Measurements from ENCODE around the gene FBXO46. TPM values are rescaled to one million over a fixed set of nuclear protein-coding genes. Genes with fewer than 3 reads are reported as not detected.

The FBXO46 gene, protein sequence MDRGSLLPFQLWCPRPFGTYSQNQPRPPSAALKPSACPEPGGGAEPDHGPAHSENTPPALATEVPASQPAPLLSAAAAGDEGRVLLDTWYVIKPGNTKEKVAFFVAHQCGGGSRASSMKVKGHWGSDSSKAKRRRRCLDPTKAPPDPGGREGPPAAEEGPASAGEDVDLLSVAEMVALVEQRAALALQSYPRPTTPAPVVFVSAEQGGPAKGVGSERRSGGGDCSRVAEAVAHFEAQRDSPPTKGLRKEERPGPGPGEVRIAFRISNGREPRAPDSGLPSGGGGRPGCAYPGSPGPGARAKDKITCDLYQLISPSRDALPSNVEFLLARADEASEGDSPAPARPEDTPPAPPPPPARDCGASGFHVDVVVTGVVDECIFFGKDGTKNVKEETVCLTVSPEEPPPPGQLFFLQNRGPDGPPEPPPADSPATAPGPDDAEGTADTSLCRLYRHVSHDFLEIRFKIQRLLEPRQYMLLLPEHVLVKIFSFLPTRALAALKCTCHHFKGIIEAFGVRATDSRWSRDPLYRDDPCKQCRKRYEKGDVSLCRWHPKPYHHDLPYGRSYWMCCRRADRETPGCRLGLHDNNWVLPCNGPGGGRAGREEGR
- total RNA-seq, result 10 to 100 TPM in 1 of 2 donors, 1 to 10 TPM in 1; 9.6 to 10.8 TPM
- long read RNA-seq, result 0 reads

GRCh38 chr19:45730368-45731288 lies at the start of gene FBXO46:
Gene FBXO46 (minus strand): TSS chr19:45730896. CDS start chr19:45713495, 17,401 bp downstream.
- intact Hi-C loops (cut with DNase I), result no loop called here
- DNase-seq (peak; percentile 97), ATAC-seq (peak; percentile 99)

DNA sequence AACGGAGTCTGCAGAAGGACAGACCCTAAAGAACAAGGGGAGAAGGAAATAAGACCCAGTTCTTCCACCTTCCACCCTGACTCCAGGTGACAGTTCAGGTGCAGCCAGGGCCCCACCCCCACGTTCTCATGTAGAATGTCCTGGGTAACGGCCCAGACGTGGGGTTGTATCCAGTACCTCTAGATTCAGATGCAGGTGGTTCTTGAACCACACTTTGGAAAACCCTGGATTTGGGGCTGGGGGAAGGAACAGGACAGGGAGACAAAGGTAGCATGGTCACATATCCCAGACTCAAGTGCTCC lies 49.4 kb upstream of the FBXO46 start:
- intact Hi-C loops (cut with DNase I), result no loop called here
- no peak for ATAC-seq
- DNase-seq, result no peak

DNA sequence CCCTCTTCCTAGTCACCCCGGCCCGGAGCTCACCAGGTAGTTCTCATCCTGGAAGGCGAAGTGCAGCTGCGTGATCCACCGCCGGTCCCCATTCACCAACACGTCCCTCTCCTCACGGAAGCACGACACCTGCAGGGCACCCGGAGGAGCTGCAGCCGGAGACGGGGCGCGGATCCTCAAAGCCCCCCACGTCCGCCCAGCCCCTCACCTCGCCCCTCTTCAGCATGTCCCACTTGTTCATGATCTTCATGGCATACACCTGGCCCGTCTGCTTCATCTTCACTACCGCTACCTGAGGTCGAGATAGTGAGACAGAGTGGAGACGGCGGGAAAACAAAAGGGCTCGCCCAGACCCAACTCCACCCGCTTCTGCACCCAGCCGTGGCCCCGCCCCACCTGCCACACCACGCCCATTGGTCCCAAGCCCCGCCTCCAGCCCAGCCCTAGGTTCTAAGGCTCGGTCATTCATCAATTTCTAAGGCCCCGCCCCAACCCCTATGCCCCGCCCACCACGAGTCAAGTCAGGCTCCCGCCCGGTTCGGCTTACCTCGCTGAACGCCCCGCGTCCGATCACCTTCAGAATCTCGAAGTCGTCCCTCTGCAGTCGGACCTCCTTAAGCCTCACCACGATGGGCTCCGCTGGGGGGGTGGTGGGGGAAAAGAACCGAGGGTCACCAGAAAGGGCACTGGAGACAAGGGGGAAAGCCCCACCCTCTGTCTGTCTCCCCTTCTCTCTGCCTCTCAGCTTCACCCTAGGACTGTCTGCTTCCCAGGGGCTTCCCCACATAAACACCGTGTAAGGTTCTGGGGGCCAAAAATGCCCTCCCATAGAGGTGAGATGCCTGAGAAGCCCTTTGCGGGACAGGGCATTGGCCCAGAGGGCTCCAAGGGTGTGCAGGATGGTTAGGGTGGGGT lies 48.8 kb upstream of the FBXO46 start:
- DNase-seq (peak; percentile 85), ATAC-seq (peak; percentile 35 to 53)
- intact Hi-C loops (cut with DNase I), result no loop called here

DNA sequence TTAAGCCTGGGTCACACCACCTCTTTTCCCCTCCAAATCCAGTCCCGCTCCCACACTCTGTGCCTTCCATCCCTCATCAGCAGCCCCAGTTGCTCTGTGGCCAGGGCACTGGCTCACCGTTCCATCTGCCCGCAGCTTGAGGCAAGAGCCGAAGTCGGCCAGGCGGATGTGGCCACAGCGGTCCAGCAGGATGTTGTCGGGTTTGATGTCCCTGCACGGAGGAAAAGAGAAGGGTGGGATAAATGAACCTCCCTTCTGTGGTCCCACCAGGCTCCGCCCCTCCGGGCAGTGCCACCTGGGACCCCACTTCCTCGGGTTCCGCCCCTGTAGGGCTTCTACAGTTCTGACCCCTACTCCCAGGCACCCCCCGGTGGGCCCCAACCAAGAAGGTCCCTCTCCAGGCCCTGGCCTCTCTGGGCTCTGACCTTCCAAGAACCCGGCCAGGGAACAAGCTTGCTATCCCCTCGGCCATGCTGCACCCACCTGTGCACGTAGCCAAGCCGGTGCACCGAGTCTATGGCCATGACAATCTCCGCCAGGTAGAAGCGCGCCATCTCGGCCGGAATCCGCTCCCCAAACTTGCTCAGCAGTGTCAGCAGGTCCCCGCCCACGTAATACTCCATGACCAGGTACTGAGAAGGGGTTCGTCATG lies 47.4 kb upstream of the FBXO46 start:
- intact Hi-C loops (cut with DNase I), result no loop called here
- no peak for DNase-seq
- ATAC-seq, result no peak

DNA sequence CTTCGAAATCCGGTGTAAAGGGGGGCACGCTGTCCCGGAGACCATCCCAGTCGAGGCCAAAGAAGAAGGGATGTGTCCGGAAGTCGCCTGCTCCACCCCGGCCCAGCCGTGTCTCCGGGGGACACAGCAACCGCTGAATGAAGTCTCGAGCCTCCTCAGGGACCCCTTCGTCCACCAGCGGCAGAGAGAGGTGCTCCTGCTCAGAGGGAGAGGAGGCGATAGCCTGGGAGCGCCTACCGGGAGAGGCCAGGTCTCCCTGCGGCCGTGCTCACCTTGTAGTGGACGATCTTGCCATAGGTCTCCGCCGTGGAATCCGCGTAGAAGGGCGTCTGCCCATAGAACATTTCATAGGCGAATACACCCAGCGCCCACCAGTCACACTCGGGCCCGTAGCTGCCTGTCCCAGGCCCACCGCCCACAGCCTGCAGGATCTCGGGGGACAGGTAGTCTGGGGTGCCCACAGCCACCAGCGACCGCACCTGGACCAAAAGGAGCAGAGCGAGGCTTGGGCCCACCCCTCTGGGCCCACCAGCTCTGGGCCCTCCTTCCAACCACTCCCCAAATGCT lies 46.8 kb upstream of the FBXO46 start:
- DNase-seq, result no peak

DNA sequence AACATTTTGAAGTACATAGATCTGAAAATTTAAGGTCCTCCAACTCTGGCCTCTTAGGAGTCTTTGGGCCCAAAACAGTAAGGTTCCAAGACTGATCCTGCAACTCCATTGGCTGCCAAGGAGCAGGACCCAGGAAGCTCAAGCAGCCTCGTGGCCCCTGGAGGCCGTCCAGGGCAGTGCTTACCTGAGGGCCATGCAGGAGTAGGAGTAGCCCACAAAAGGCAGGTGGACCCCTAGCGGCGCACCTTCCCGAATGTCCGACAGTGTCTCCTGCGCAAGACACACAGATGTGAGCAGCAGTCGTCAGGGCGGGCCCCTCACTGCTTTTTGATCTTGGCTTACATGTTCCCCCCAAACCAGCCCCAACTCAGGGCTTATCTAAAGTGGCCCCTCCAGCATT lies 44.1 kb upstream of the FBXO46 start:
- ATAC-seq, result no peak
- intact Hi-C loops (cut with DNase I), result no loop called here
- no peak for DNase-seq

More for the DNA sequence above, 46.8 kb upstream of the FBXO46 start:
- intact Hi-C loops (cut with DNase I), result no loop called here
- ATAC-seq, result no peak

DNA sequence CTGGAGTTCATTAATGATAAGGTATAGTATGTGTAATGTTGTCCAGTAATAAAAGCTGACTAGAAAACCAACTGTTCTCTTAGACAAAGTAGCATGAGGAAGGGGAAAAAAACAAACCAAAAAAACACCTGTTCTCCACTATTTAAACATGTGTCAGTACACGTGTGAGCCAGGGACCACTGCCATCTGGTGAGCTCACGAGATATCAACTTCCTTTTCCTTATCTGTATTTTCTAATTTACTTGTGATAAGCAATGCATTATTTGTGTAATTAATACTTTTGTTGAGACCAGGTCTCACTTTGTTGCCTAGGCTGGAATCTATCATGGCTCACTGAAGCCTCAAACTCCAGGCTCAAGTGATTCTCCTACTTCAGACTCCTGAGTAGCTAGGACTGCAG lies 42.7 kb upstream of the FBXO46 start:
- ATAC-seq, result no peak
- no peak for DNase-seq
- intact Hi-C loops (cut with DNase I), result no loop called here

GRCh38 chr19:45772912-45773311 lies 42.2 kb upstream of the FBXO46 start:
- DNase-seq (no peak), ATAC-seq (no peak)
- intact Hi-C loops (cut with DNase I), result no loop called here

GRCh38 chr19:45772130-45772840 lies 41.6 kb upstream of the FBXO46 start:
- intact Hi-C loops (cut with DNase I), result no loop called here
- DNase-seq (no peak), ATAC-seq (no peak)

GRCh38 chr19:45771311-45771933 lies 40.7 kb upstream of the FBXO46 start:
- DNase-seq (peak; percentile 43), ATAC-seq (no peak)
- intact Hi-C loops (cut with DNase I), result no loop called here

GRCh38 chr19:45770192-45771101 lies 39.8 kb upstream of the FBXO46 start:
- intact Hi-C loops (cut with DNase I), result no loop called here
- peak; percentile 98 for DNase-seq
- peak; percentile 66 to 77 for ATAC-seq

- intact Hi-C loops (cut with DNase I), result loop anchor here (5.0 kb wide), 1 partner anchor 53 kb away; no protein-coding TSS in a partner anchor
- peak; percentile 66 for DNase-seq
Measured at GRCh38 chr19:45769821-45770191, 39.1 kb upstream of the FBXO46 start.

DNA sequence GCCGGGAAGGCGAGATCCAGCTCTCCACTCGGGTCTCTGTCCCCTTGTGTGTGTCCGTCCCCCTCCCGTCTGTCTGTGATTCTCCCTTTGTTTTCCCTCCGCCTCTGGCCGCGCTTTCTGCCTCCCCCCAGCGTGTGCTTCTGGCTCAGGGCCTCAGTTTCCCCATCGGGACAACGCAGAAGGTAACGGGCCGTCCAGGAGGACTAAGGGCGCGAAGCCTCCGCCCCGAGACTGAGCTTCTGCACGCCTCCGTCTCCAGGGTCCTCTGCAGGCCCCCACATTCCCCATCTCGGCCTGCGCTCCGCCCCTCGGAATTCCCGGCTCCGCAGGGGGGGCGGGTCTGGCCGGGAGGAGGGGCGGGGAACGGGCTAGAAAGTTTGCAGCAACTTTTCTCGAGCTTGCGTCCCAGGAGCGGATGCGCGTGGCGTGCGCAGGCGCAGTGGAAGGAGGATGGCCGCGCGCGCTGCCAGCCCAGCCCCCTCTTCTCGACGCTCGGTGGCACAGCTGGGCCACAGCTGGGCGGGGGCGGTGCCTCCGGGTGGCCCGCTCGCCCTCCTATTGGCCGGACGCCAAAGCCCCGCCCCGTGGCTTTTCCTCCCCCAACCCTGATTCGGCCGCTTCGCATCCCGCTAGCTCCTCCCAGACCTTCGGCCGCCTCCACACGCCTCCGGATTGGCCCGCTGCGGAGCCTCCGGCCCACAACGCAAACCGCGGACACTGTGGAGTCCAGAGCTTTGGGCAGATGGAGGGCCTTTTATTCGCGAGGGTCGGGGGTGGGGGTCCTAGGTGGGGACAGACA lies 38.5 kb upstream of the FBXO46 start, which contains the start of gene SIX5:
SIX5 (minus strand) TSS at position 269 of the 799 bp plus-strand sequence. CDS start 408 bp downstream, outside the sequence.
- intact Hi-C loops (cut with DNase I), result loop anchor here (5.0 kb wide), 1 partner anchor 52 kb away; no protein-coding TSS in a partner anchor
- ATAC-seq (peak; percentile 58 to 71), DNase-seq (peak; percentile 98)

More at GRCh38 chr19:45769821-45770191, 39.1 kb upstream of the FBXO46 start:
- peak in 1 of 2 donors; percentile 0 for ATAC-seq

GRCh38 chr19:45768655-45768983 lies 37.9 kb upstream of the FBXO46 start:
- ATAC-seq (no peak), DNase-seq (no peak)
- intact Hi-C loops (cut with DNase I), result loop anchor here (5.0 kb wide), 1 partner anchor 51 kb away; no protein-coding TSS in a partner anchor
